SK-N-SH (cell line): Measurements from ENCODE around the gene ATCAY. TPM values are rescaled to one million over a fixed set of nuclear protein-coding genes. Genes with fewer than 3 reads are reported as not detected.
"Not testable (repeated sequence)": the region's sequence is repeated elsewhere in the genome, so short reads cannot be mapped to it uniquely, and the experiment has no call there.

Source experiments
- CTCF ChIA-PET: fragments of 300-600, 350-600 bp; formaldehyde crosslinking; extraction: SDS; loops from one replicate; lab custom pipeline; 2021; lab: Yijun Ruan, JAX
- POLR2A ChIA-PET: fragments of 350-600 bp; sonication (Branson Sonifier 250); formaldehyde crosslinking; extraction: SDS; loops from one replicate; lab custom pipeline; 2020; ENCODE audit warnings: antibody characterized with exemption, inconsistent platforms; lab: Yijun Ruan, JAX
- DNase-seq: peaks from one replicate; pipeline ENCODE4 v3.0.0; 2012
- H2AFZ ChIP-seq: fragments of 200-600 bp; sonication (generic); 2 replicates; pipeline ENCODE4 v1.8.1; 2016; ENCODE audit warnings: antibody characterized with exemption, mild to moderate bottlenecking, low read depth
- H3F3A ChIP-seq: fragments of 200-600 bp; sonication (generic); replicated peaks from 2 replicates; pipeline ENCODE3; 2016; ENCODE audit warnings: antibody characterized with exemption, mild to moderate bottlenecking; ENCODE audit not compliant: insufficient read depth
- H3K27ac ChIP-seq, 2 experiments: fragments of 200-500 bp in 1 of 2; fragments of 200-600 bp in 1 of 2; sonication (Bioruptor generic) in 1 of 2; sonication (generic), shearing (Covaris generic) in 1 of 2; 2 replicates each; pipeline versions ENCODE4 v1.5.1 to v1.6.1; 2014 to 2016; ENCODE audit warnings: low read depth in 2 of 2, inconsistent platforms in 1 of 2, low read length in 1 of 2, mild to moderate bottlenecking in 1 of 2, mixed read lengths in 1 of 2
- H3K27me3 ChIP-seq: fragments of 200-600 bp; sonication (generic), shearing (Covaris generic); 2 replicates; pipeline ENCODE4 v1.6.1; 2016; ENCODE audit warnings: mixed run types; ENCODE audit not compliant: insufficient read depth
- H3K36me3 ChIP-seq, 2 experiments: fragments of 200-500 bp in 1 of 2; fragments of 200-600 bp in 1 of 2; sonication (Bioruptor generic) in 1 of 2; sonication (generic) in 1 of 2; replicated peaks in 1 of 2; 2 replicates each; pipeline versions ENCODE3 to v1.5.1; 2014 to 2016; ENCODE audit warnings: low read length in 1 of 2, mild to moderate bottlenecking in 1 of 2; ENCODE audit not compliant: insufficient read depth in 2 of 2, control insufficient read depth in 1 of 2
- H3K4me1 ChIP-seq, 2 experiments: fragments of 200-500 bp in 1 of 2; fragments of 200-600 bp in 1 of 2; sonication (Bioruptor generic) in 1 of 2; sonication (generic), shearing (Covaris generic) in 1 of 2; 2 replicates each; pipeline versions ENCODE4 v1.5.1 to v1.6.1; 2014 to 2016; ENCODE audit warnings: low read depth in 1 of 2, low read length in 1 of 2, mixed run types in 1 of 2; ENCODE audit not compliant: insufficient read depth in 2 of 2, control insufficient read depth in 1 of 2
- H3K4me2 ChIP-seq: fragments of 200-600 bp; sonication (generic), shearing (Covaris generic); 2 replicates; pipeline ENCODE4 v1.6.1; 2017; ENCODE audit warnings: mixed run types
- H3K4me3 ChIP-seq, 2 experiments: fragments of 200-500 bp in 1 of 2; fragments of 200-600 bp in 1 of 2; sonication (Bioruptor generic) in 1 of 2; sonication (generic), shearing (Covaris generic) in 1 of 2; 2 replicates each; pipeline versions ENCODE4 v1.5.1 to v1.8.1; 2014 to 2016; ENCODE audit warnings: low read depth in 2 of 2, inconsistent platforms in 1 of 2, low read length in 1 of 2, mild to moderate bottlenecking in 1 of 2, mixed read lengths in 1 of 2, moderate library complexity in 1 of 2
- H3K79me2 ChIP-seq: fragments of 200-600 bp; sonication (generic); 2 replicates; pipeline ENCODE4 v1.8.1; 2017; ENCODE audit warnings: mild to moderate bottlenecking; ENCODE audit not compliant: insufficient read depth
- H3K9ac ChIP-seq: fragments of 200-600 bp; sonication (generic); 2 replicates; pipeline ENCODE4 v1.6.1; 2017; ENCODE audit warnings: mixed run types
- H3K9me2 ChIP-seq: fragments of 200-600 bp; sonication (generic); 2 replicates; pipeline ENCODE4 v1.6.1; 2017; ENCODE audit warnings: mixed run types
- H3K9me3 ChIP-seq: fragments of 200-600 bp; sonication (generic); 2 replicates; pipeline ENCODE4 v1.6.1; 2017; ENCODE audit warnings: mixed run types, mild to moderate bottlenecking, moderate library complexity
- H4K20me1 ChIP-seq: fragments of 200-600 bp; sonication (generic); 2 replicates; pipeline ENCODE4 v1.6.1; 2017; ENCODE audit warnings: mild to moderate bottlenecking, mixed run types; ENCODE audit not compliant: insufficient read depth
- CHD2 ChIP-seq: fragments of 150-350 bp; IDR thresholded peaks from 2 replicates; pipeline ENCODE4 v1.6.1; 2018; ENCODE audit warnings: low read length; ENCODE audit not compliant: partially characterized antibody
- CTCF ChIP-seq: fragments of 200-600 bp; sonication (generic); IDR thresholded peaks from 2 replicates; pipeline ENCODE4 v1.6.1; 2017; ENCODE audit warnings: antibody characterized with exemption, mild to moderate bottlenecking, moderate library complexity
- EP300 ChIP-seq, 2 experiments: IDR thresholded peaks; 2 replicates each; pipeline versions ENCODE4 v1.4.0 to v1.6.1; 2012; ENCODE audit warnings: borderline replicate concordance in 1 of 2, low read depth in 1 of 2, low read length in 1 of 2
- FOXJ3 ChIP-seq: sonication (generic); formaldehyde crosslinking; IDR thresholded peaks from 2 replicates; pipeline ENCODE4 v1.5.1; 2020; ENCODE audit warnings: mild to moderate bottlenecking, missing genetic modification reagents
- FOXM1 ChIP-seq: IDR thresholded peaks from 2 replicates; pipeline ENCODE4 v1.4.0; 2012; ENCODE audit warnings: low read depth, mild to moderate bottlenecking
- MXI1 ChIP-seq: IDR thresholded peaks from 2 replicates; pipeline ENCODE4 v1.6.1; 2012; ENCODE audit warnings: mild to moderate bottlenecking, low read depth, low read length, improper control_type of control experiment
- RCOR1 ChIP-seq: fragments of 150-350 bp; IDR thresholded peaks from 2 replicates; pipeline ENCODE4 v1.6.1; 2017; ENCODE audit warnings: antibody characterized with exemption, low read length
- RXRA ChIP-seq: IDR thresholded peaks from 2 replicates; pipeline ENCODE4 v1.4.0; 2012; ENCODE audit warnings: low read depth, mild to moderate bottlenecking, borderline replicate concordance
- SMC3 ChIP-seq: IDR thresholded peaks from 2 replicates; pipeline ENCODE4 v1.6.1; 2012; ENCODE audit warnings: low read depth, low read length, improper control_type of control experiment
- TAF1 ChIP-seq: IDR thresholded peaks from 2 replicates; pipeline ENCODE4 v1.6.1; 2012; ENCODE audit warnings: low read depth, mild to moderate bottlenecking, low read length, moderate library complexity, borderline replicate concordance
- WGBS: methylation state at CpG from one replicate; pipeline ENCODE4 v1.1.6; 2017; ENCODE audit warnings: low lambda C conversion rate; 5-methylcytosine and 5-hydroxymethylcytosine counted together
- polyA plus RNA-seq, 3 experiments: library from polyadenylated mRNA; depleted of rRNA; stranded (reverse); fragments of >200 nt; gene quantifications; 2 replicates each; pipeline ENCODE4 v1.2.3, GENCODE V29; 2012

Gene ATCAY
- polyA plus RNA-seq, 1 of the 3 experiments (the other 2 are of a cell fraction), result 0.84 TPM

GRCh38 chr19:3873151-3873550 lies 7.3 kb upstream of the ATCAY start:
- TF ChIP-seq FOXJ3 (CRISPR knock-in tag) (no peak), RCOR1 (peak; percentile 84), MXI1 (peak; percentile 81), CHD2 (peak; percentile 88), FOXM1 (no peak), RXRA (no peak), TAF1 (no peak), EP300 (IDR thresholded peaks at IDR 0.05; ENCODE audit: borderline replicate concordance in 1 of 2, low read depth in 1 of 2, low read length in 1 of 2) (peak in 1 of 2 experiments; percentile 73; a peak in 2 of 4 replicates)
- TF ChIP-seq, all 33 proteins: peak for 4
- no peaks in the 10 kb centered on the region for H4K20me1 ChIP-seq
- H3K36me3 ChIP-seq, result no peaks in the 10 kb centered on the region
- no peak overlapping the region for H3K27ac ChIP-seq
- H3K4me1 ChIP-seq, result no peaks in the 10 kb centered on the region; a peak in 1 of 4 replicates
- ChIA-PET CTCF (interaction anchor here (1.5 kb wide), 1 partner anchor 51 kb away, joined by 4 read pairs; no protein-coding TSS in a partner anchor), POLR2A (interaction anchor here (0.6 kb wide), 1 partner anchor 8 kb away, joined by 3 read pairs; no protein-coding TSS in a partner anchor)
- WGBS, result 3% methylated on average over 4 of the region's 4 CpGs
- H3F3A ChIP-seq, result no peaks in the 10 kb centered on the region
- H3K79me2 ChIP-seq, result no peaks in the 10 kb centered on the region
- no peak overlapping the region for H2AFZ ChIP-seq
- no peak overlapping the region for H3K9ac ChIP-seq
- no peaks in the 10 kb centered on the region for H3K9me3 ChIP-seq
- peaks cover 6% of the 10 kb centered on the region; the same call in 1 of the 2 replicates for H3K27me3 ChIP-seq
- no peak overlapping the region for H3K4me3 ChIP-seq
- no peak overlapping the region for H3K4me2 ChIP-seq
- peak; percentile 87 for DNase-seq
- no peaks in the 10 kb centered on the region for H3K9me2 ChIP-seq

GRCh38 chr19:3874695-3875094 lies 5.8 kb upstream of the ATCAY start:
- H3K27ac ChIP-seq, H3K9me2 ChIP-seq, POLR2A ChIA-PET, H3F3A ChIP-seq, H3K27me3 ChIP-seq, H2AFZ ChIP-seq, H3K9ac ChIP-seq, DNase-seq, H3K4me2 ChIP-seq, H3K79me2 ChIP-seq, H3K9me3 ChIP-seq, H3K36me3 ChIP-seq, H4K20me1 ChIP-seq, H3K4me1 ChIP-seq, H3K4me3 ChIP-seq: not testable (repeated sequence)
- 76% methylated on average over 13 of the region's 13 CpGs for WGBS
- CTCF ChIA-PET, result interaction anchor here (0.7 kb wide), 1 partner anchor 16 kb away, joined by 3 read pairs; no protein-coding TSS in a partner anchor

GRCh38 chr19:3879656-3880055 lies 829 bp upstream of the ATCAY start:
- Histone ChIP-seq H3K4me1 (no peaks in the 10 kb centered on the region; a peak in 1 of 4 replicates), H2AFZ (no peak overlapping the region), H3K9ac (no peak overlapping the region), H3K27ac (no peak overlapping the region), H3K4me3 (no peak overlapping the region; a peak in 1 of 4 replicates), H3K36me3 (no peaks in the 10 kb centered on the region), H3K4me2 (no peak overlapping the region), H3K27me3 (0 out of 2 replicates have a peak, but pooled peaks cover 8% of the 10 kb centered on the region), H3K9me2 (no peaks in the 10 kb centered on the region), H3K79me2 (no peaks in the 10 kb centered on the region), H3F3A (peaks cover 3% of the 10 kb centered on the region), H3K9me3 (no peaks in the 10 kb centered on the region), H4K20me1 (no peaks in the 10 kb centered on the region)
- ChIA-PET CTCF (interaction anchor here (1.1 to 1.2 kb wide), 2 partner anchors 9 to 17 kb away, joined by 3 read pairs; no protein-coding TSS in a partner anchor), POLR2A (no interaction called here)
- WGBS, result 64% methylated on average over 10 of the region's 12 CpGs
- no peak for TF ChIP-seq TAF1
- no peak for TF ChIP-seq SMC3
- peak; percentile 42 for TF ChIP-seq CTCF
- peak; percentile 52 for DNase-seq
